OCI-LY1 (cell line): ENCODE results near the gene SPSB4.

ENCODE experiments used
- H2AFZ ChIP-seq: fragments of 200-600 bp; sonication (generic), shearing (Covaris generic); 2 replicates; pipeline ENCODE4 v1.6.0; 2014; ENCODE audit warnings: antibody characterized with exemption, mild to moderate bottlenecking, low read length
- H3F3A ChIP-seq: fragments of 200-600 bp; sonication (generic), shearing (Covaris generic); 2 replicates; pipeline ENCODE4 v1.6.0; 2014; ENCODE audit warnings: mild to moderate bottlenecking, antibody characterized with exemption, low read length, moderate library complexity; ENCODE audit not compliant: insufficient read depth
- H3K27ac ChIP-seq: fragments of 200-600 bp; sonication (generic); 2 replicates; pipeline ENCODE4 v1.5.1; 2014; ENCODE audit warnings: low read length, mixed run types, mild to moderate bottlenecking, low read depth; ENCODE audit not compliant: poor library complexity, severe bottlenecking
- H3K27me3 ChIP-seq: fragments of 200-600 bp; sonication (generic); 2 replicates; pipeline ENCODE4 v1.6.0; 2014; ENCODE audit warnings: antibody characterized with exemption, mild to moderate bottlenecking, low read length, moderate library complexity; ENCODE audit not compliant: insufficient read depth
- H3K36me3 ChIP-seq: fragments of 200-600 bp; sonication (generic); 2 replicates; pipeline ENCODE4 v1.6.1; 2014; ENCODE audit warnings: mild to moderate bottlenecking, antibody characterized with exemption, low read length, moderate library complexity, mixed read lengths; ENCODE audit not compliant: insufficient read depth
- H3K4me1 ChIP-seq: fragments of 200-600 bp; sonication (generic); 2 replicates; pipeline ENCODE4 v1.5.1; 2014; ENCODE audit warnings: mild to moderate bottlenecking, low read length, moderate library complexity; ENCODE audit not compliant: insufficient read depth, severe bottlenecking
- H3K4me2 ChIP-seq: fragments of 200-600 bp; sonication (generic), shearing (Covaris generic); 2 replicates; pipeline ENCODE4 v1.6.1; 2014; ENCODE audit warnings: low read length
- H3K4me3 ChIP-seq: fragments of 200-600 bp; sonication (generic); 2 replicates; pipeline ENCODE4 v1.5.1; 2014; ENCODE audit warnings: low read length, low read depth, mild to moderate bottlenecking, mixed read lengths; ENCODE audit not compliant: poor library complexity, severe bottlenecking
- H3K79me2 ChIP-seq: fragments of 200-600 bp; shearing (Covaris generic); 2 replicates; pipeline ENCODE4 v1.6.1; 2016; ENCODE audit warnings: mixed run types, low read length, mixed read lengths; ENCODE audit not compliant: insufficient read depth
- H3K9ac ChIP-seq: fragments of 200-600 bp; sonication (generic), shearing (Covaris generic); 2 replicates; pipeline ENCODE4 v1.6.1; 2014; ENCODE audit warnings: mild to moderate bottlenecking, low read length, mixed read lengths
- H3K9me2 ChIP-seq: fragments of 200-600 bp; sonication (generic), shearing (Covaris generic); 2 replicates; pipeline ENCODE4 v1.6.1; 2014; ENCODE audit warnings: low read depth, mild to moderate bottlenecking, low read length, mixed read lengths
- H3K9me3 ChIP-seq: fragments of 200-600 bp; shearing (Covaris generic); 2 replicates; pipeline ENCODE4 v1.6.1; 2014; ENCODE audit warnings: low read length, mixed read lengths
- H4K20me1 ChIP-seq: fragments of 200-600 bp; sonication (generic), shearing (Covaris generic); 2 replicates; pipeline ENCODE4 v1.6.0; 2016; ENCODE audit warnings: mild to moderate bottlenecking, low read length; ENCODE audit not compliant: insufficient read depth
- CTCF ChIP-seq: fragments of 200-600 bp; sonication (generic), shearing (Covaris generic); IDR thresholded peaks from 2 replicates; pipeline ENCODE4 v1.5.1; 2017; ENCODE audit warnings: mild to moderate bottlenecking, antibody characterized with exemption, low read length, moderate library complexity, mixed read lengths
- EZH2 ChIP-seq: fragments of 200-600 bp; sonication (generic), shearing (Covaris generic); IDR thresholded peaks from 2 replicates; pipeline ENCODE4 v1.8.0; 2017; ENCODE audit warnings: borderline replicate concordance, mixed run types, mild to moderate bottlenecking, antibody characterized with exemption, low read length, moderate library complexity, mixed read lengths

SPSB4 gene

GRCh38 chr3:141044695-141045641 is 6.2 kb upstream of the SPSB4 start:
- Histone ChIP-seq H3K9me2 (no peaks in the 10 kb centered on the region), H2AFZ (no peak overlapping the region), H3K4me3 (no peak overlapping the region), H3F3A (no peaks in the 10 kb centered on the region), H3K36me3 (no peaks in the 10 kb centered on the region), H3K27ac (no peak overlapping the region), H3K4me2 (no peak overlapping the region), H3K79me2 (no peaks in the 10 kb centered on the region), H4K20me1 (no peaks in the 10 kb centered on the region), H3K9ac (no peak overlapping the region), H3K27me3 (no peaks in the 10 kb centered on the region), H3K9me3 (no peaks in the 10 kb centered on the region), H3K4me1 (no peaks in the 10 kb centered on the region)
- TF ChIP-seq EZH2 (no peak), CTCF (no peak)

DNA sequence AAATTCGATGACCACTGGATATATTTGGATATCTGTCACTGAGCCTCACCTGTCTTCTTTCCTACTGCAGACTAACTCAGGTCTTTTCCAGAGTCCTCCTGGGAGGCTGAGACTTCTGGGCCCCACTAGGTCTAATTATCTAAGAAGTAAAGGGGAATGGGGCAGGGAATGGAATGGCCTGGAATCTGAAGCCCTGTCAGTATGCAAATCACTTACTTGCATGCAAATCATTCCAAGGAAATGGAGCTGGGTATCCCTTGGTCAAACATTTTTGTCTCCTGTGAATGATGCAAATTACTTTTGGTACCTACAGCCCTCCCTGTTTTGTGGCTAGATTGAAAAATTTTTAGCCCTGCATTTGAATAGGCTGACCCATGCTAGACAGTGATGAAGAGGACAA is 5.3 kb upstream of the SPSB4 start:
- Histone ChIP-seq H3K9me2 (no peaks in the 10 kb centered on the region), H3F3A (no peaks in the 10 kb centered on the region), H3K9ac (no peak overlapping the region), H3K4me2 (no peak overlapping the region), H2AFZ (no peak overlapping the region), H3K27ac (no peak overlapping the region), H3K4me1 (no peaks in the 10 kb centered on the region), H3K36me3 (no peaks in the 10 kb centered on the region), H3K27me3 (no peaks in the 10 kb centered on the region), H3K9me3 (no peaks in the 10 kb centered on the region), H3K4me3 (no peak overlapping the region), H4K20me1 (no peaks in the 10 kb centered on the region), H3K79me2 (no peaks in the 10 kb centered on the region)
- TF ChIP-seq CTCF (no peak), EZH2 (no peak)

DNA sequence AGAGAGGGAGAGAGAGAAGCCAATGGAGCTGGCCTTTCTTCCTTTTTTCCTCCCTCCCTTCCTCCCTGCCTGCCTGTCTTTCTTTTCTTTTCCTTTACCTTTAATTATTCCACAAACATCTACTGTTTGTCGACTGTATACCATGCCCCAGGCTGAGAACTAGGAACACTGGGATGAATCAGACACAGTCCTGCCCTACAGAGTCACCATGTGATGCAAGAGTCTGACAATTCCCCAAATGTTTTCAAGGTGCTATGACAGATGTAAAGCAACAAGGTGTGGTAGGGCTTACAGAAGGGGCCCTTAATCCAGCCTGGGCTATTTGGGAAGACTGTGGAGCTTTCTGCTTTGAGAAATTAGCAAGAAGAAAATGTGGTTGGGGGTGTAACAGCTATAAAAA is 4.0 kb upstream of the SPSB4 start:
- no peaks in the 10 kb centered on the region for H4K20me1 ChIP-seq
- no peak overlapping the region for H3K4me2 ChIP-seq
- H3K27me3 ChIP-seq = no peaks in the 10 kb centered on the region
- no peak for TF ChIP-seq CTCF
- TF ChIP-seq EZH2 = no peak
- no peaks in the 10 kb centered on the region for H3F3A ChIP-seq
- H3K4me3 ChIP-seq = no peak overlapping the region
- no peak overlapping the region for H3K27ac ChIP-seq
- H3K9me3 ChIP-seq = no peaks in the 10 kb centered on the region
- H2AFZ ChIP-seq = no peak overlapping the region
- no peaks in the 10 kb centered on the region for H3K9me2 ChIP-seq
- H3K36me3 ChIP-seq = no peaks in the 10 kb centered on the region
- no peak overlapping the region for H3K9ac ChIP-seq
- no peaks in the 10 kb centered on the region for H3K79me2 ChIP-seq
- no peaks in the 10 kb centered on the region for H3K4me1 ChIP-seq
